GM18951 (cell line): ENCODE measurements around the gene MATN3.

Experiments used
- POLR2A ChIP-seq: IDR thresholded peaks from 4 replicates; pipeline ENCODE4 v1.6.1; 2011; ENCODE audit warnings: mild to moderate bottlenecking; ENCODE audit not compliant: insufficient read length, insufficient read depth; ENCODE audit errors: extremely low read depth
- in situ Hi-C: fragments of 300-500 bp; cut with MboI; formaldehyde crosslinking; loops from one replicate; pipeline ENCODE4 v1.12.0; 2022; ENCODE audit warnings: low sequenced_read_pairs, mixed read lengths, inconsistent platforms; ENCODE audit not compliant: unreplicated experiment

MATN3 gene

DNA sequence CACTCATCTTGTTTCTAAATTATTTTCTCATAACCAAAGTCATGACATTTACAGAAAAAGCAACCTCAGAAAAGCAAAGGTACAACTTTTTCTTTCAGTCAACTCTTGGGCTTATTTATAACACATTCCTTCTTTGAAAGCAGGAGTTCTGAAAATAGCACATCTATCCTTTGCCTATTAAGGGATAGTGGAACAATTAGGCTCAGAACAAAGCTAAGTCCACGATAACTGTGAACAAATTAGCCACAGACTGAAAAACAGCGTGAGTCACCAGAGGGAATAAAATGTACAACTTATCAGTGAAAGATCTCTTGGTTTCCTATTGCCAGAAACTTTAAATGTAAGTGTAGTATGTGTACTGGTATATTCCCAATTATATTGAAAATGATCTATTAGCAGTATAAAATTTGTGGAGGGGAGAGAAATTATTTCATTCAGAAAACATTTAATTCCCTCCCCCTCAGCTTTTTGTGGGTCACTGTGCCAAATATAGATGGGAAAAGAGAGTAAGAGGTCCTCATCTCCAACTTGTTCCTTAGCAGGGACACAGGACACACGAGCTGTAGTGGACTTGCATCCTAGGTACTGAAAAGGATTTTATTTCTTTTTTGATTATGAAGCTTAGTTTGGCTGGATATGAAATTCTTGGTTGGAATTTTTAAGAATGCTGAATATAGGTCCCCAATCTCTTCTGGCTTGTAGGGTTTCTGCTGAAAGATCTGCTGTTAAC, 15.4 kb upstream of the MATN3 start:
- TF ChIP-seq POLR2A = no peak
- in situ Hi-C loops = no loop called here

DNA sequence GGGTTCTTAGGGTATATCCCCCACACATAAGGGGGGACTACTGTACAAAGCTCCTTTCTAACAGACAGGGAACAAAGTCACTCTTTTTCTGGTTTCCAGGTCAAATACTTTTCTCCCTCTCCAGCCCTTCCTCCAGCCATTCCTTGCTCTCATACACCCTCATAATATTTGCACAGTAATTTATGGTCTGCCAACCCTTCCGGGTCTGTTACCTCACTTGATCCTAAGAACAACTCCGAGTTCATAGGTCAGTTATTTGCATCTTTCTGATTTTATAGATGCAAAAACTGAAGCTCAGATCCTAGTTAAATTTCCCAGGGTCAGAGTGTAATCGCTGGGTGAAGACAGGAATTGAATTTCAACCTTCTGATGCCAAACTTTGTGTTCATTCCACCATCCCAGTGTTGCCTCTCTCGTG, 14.8 kb upstream of the MATN3 start:
- TF ChIP-seq POLR2A = no peak

DNA sequence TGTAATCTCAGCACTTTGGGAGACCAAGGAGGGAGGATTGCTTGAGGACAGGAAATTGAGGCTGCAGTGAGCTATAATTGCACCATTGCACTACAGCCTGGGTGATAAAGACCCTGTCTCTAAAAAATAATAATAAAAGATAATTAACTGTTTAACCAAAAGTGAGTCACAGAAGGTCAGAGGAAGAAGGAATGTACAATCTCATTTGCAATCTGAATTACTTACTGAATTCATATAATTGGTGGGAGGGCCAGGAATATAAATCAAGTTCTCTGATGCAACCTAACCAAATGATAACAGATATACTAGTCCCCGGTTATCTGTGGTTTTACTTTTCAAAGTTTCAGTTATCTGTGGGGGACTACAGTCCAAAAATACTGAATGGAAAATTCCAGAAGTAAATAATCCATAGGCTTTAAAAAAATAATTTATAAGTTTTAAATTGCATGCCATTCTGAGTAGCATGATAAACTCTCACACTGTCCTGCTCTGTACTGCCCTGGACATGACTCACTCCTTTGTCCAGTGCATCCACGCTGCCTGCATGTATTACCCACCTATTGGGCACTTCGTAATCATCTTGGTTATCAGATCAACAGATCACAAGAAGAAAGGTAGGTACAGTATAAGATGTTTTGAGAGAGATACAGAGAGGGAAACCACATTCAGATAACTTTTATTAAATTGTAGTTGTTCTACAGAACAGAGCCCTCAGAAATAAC, 12.8 kb upstream of the MATN3 start:
- no peak for TF ChIP-seq POLR2A
- in situ Hi-C loops = no loop called here

More for the DNA sequence above, 14.8 kb upstream of the MATN3 start:
- in situ Hi-C loops = no loop called here

DNA sequence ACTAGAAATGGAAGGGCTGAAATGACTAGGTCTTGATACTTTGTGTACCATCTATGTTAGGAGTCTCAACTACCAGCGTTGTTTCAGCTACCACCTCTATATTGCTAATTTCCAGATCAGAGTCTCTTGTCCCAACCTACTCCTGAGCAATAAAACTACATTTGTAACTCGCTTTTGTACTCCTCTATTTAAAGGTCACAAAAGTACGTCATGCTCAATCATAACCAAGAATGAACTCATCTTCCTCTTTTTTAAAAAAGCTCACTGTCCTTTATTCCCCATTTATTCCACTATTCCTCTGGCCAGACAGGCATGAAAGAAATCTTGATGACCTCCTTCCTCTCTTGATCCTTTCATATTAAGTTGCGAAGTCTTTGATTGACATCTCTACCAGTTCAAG, 11.2 kb upstream of the MATN3 start:
- in situ Hi-C loops = no loop called here
- TF ChIP-seq POLR2A = no peak

DNA sequence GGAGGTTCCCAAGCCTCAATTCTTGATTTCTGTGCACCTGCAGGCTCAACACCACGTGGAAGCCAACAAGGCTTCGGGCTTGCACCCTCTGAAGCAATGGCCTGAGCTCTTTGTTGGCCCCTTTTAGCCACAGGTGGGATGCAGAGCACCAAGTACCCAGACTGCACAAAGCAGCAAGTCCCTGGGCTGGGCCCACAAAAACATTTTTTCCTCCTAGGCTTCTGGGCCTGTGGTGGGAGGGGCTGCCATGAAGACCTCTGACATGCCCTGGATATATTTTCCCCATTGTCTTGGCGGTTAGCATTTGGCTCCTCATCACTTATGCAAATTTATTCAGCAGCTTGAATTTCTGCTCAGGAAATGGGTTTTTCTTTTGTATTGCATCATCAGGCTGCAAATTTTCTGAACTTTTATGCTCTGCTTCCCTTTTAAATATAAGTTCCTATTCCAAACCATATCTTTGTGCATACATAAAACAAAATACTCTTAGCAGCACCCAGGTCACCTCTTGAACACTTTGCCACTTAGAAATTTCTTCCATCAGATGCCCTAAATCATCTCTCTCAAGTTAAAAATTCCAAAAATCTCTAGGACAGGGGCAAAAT, 9.0 kb upstream of the MATN3 start:
- in situ Hi-C loops = no loop called here
- TF ChIP-seq POLR2A = no peak

DNA sequence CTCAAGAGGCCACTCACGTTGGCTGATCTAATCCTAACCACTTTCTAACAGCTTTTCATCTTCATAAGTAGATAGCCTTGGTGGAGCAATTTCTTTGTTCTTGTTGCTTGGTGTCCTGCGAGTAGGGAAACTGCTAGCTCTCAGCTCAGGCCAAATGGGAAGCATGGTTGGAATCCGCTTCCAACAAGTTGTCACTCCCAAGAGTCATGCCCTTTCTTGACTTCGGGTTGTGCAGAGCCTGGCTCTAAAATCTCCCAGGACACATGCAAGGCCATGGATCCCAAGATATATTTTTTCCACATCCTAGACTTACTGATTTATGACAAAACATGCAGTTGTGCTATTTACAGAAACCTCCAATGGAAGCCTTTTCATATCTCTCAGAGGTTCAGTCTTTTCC, 7.3 kb upstream of the MATN3 start:
- no peak for TF ChIP-seq POLR2A
- in situ Hi-C loops = no loop called here

DNA sequence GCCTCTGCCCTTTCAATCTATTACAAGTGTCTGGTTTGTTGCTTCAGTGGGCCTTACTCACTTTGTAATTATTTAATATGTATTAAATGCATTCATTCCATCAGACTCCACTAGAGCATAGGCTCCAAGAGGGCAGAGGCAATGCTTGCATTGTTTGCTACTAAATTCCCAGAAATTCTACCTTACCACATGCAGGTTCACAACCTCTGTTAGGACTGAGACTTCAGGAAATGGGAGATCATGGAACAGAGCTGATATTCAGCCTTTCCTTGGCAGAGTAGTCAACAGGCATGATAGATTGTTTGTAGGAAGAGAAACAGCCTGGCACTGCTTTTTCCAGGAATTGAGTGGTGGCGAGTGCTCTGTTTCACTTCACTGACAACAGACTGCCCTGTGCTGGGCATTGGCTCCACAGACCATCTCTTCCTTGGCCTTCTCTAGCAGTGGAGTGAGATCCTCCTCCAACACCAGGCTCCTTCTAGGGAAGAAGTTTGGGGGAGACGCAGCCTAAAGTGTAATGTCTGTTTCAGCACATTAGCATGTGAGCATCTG, 6.2 kb upstream of the MATN3 start:
- no peak for TF ChIP-seq POLR2A
- in situ Hi-C loops = no loop called here

DNA sequence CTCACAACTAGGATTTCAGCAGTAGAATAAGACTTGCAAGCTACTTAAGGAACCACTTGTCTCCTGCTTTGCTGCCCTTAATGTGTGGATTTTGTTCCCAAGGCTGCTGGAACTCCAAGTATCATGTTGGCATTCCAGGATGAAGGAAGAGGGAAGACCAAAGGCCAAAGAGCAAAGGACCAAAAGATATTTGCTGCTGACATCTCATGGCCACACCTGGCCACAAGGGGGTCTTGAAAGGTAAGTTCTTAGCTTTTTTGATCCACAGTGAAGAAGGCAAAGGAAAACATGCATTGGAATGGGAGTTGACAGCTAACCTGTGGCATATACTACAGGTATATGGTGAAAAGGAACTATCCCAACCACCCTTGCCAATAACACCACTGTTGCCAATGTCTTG, 3.9 kb upstream of the MATN3 start:
- TF ChIP-seq POLR2A = no peak

DNA sequence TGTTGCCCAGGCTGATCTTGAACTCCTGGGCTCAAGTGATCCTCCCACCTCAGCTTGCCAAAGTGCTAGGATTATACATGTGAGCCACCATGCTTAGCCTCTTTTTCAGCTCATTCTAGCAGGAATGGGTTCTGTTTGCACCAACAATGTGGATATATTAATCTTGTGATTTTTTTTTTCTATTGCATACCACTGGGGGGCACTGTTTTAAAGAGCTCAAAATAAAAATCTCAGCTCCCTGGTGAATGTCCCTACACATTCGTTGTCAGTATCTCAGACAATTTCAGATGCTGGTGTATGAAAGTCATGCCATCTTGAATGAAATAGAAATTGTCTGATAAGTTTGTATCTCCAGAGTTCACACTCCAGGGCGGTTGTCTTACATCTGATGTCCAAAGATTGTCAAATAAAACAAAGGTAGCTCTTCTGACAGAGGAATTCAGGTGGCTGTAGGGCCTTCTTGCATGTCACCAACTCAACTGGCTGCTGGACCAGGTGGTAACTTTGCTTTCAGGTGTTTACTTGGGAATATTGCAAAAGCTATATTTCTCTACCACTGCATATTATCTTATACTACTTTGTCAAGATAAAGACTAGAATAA, 3.1 kb upstream of the MATN3 start:
- in situ Hi-C loops = no loop called here
- no peak for TF ChIP-seq POLR2A

More for the DNA sequence above, 3.9 kb upstream of the MATN3 start:
- in situ Hi-C loops = no loop called here

DNA sequence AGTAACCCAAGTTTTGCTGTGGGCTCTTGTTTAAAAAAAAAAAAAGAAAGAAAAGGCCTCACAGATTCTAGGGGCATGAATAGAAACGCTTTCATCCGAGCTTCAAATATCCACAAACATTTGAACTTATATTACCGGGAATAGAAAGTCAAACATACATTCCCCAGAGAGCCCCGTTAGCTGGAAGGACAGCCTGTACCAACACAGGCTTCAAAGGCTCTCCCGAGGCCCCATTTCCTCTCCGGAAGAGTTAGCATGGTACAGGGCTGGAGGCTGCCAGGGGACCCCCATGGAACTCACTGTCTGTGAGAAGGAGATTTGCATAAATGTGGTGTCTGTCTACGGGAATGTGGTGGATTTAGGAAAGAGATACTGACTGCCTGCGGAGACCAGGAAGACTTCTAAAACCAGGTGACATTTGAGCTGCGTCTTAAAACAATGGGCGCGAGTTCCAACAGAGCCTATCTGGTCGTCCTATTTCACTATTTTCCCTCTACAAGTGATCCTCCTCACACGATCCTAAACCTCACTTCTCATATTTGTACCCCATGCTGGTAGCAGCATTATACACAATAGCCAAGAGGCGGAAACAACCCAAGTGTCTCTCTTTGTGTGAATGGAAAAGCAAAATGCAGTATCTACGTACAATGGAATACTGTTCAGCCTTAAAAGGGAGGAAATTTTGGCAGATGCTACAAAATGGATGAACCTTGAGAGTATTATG, 820 bp upstream of the MATN3 start:
- in situ Hi-C loops = no loop called here
- no peak for TF ChIP-seq POLR2A

DNA sequence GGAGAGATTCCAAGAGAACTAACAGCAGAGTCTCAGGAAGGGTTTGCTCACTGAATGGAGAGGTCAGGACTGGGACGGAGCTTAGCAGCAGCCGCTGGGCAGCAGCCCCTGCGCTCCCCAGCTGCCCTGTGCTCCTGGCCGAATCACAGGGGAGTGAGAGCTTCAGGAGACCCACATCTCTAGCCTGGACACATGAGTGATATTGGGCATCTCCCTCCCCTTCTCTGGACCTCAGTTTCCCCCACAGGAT, 511 bp downstream of the MATN3 start:
- TF ChIP-seq POLR2A = no peak
- in situ Hi-C loops = no loop called here

DNA sequence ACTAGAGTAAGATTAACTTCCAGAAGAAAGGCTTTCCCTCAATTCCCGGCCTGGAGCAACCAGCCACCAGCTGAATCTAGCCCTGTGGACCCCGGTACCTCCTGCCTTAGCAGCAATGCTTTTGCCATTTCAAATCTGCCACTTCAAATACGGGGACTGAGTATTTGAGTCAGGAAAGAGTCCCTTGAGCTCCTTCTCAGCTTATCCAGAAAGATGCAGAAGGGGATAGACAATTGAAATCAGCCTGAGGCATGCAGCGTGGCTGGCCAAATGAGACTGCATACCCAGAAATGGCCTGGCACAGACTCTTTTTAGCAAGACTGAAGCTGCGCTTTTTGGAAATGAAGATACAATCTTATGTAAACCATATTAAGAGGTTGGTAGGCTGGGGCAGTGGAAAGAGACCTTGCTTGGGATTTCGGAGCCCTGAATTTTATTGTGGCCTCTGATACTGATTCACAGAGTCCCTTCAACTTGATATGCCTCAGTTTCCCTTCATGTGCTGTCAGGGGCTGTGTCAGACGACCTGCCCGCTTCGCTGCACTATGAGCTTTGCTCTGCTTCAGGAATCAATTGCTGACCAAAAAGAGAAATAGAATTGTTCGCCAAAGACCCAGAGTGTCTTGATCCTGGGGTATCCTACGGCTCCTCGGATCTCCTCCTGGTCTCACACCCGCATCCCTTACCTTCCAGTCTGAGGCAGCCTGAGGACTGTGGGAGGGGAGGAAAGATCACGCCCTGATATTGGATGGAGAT, 1.0 kb downstream of the MATN3 start:
- no peak for TF ChIP-seq POLR2A
- in situ Hi-C loops = no loop called here
